ENCODE measurements around the gene CCL20.
"Not testable (repeated sequence)": the region's sequence is repeated elsewhere in the genome, so short reads cannot be mapped to it uniquely, and the experiment has no call there.

Gene CCL20

DNA sequence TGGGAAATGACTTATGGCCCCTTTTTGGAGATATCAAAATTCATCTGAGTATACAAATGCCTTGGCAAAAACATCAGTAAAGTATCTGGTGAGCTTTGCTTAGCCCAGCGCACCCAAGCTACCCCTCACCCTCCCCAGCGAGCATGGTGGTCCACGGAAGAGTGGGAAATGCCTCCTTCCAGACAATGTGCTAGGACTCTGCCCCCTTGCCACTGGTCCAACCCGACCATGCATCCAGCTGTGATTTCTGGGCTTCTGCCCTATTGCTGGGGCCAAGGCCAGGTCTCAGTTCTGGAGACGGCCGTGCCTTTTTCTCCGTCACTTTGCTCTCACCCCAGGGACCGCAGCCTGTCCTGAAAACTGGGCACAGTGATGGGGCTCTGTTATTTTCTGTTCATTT is 31.8 kb upstream of the CCL20 start:
- no peaks in the 10 kb centered on the region for H3K36me3 ChIP-seq (ENCODE audit: control insufficient read depth, insufficient read depth, low read length)
- no peaks in the 10 kb centered on the region for H3K9me3 ChIP-seq (ENCODE audit: control insufficient read depth, low read length)
- H3K27ac ChIP-seq (ENCODE audit: low read depth, low read length, severe bottlenecking) = no peak overlapping the region
- H3K4me3 ChIP-seq (ENCODE audit: extremely low read depth, insufficient read depth, low read length, poor library complexity, severe bottlenecking) = no peak overlapping the region
- WGBS, 2 experiments (ENCODE audit: insufficient coverage in 2 of 2) = 78 to 93% methylated on average over 6 to 8 of the region's 8 CpGs
- no peaks in the 10 kb centered on the region for H3K4me1 ChIP-seq (ENCODE audit: control insufficient read depth, insufficient read depth, low read length, poor library complexity, severe bottlenecking)

DNA sequence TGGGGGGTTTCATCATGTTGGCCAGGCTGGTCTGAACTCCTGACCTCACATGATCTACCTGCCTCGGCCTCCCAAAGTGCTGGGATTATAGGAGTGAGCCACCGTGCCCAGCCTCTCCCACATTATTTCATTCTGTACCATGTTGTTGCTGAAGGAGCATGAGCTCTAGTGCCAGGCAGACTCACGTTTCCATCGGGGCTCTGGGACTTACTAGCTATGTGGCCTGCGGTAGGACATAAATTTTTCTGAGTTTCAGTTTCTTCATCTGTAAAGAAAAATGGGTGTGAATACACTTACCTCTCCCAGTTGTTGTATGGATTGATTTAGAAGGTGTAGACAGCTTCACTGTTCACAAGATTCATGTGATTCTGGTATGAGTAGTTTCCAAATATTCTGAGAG is 30.8 kb upstream of the CCL20 start:
- 100% methylated on average over 1 to 2 of the region's 5 CpGs for WGBS, 2 experiments (ENCODE audit: insufficient coverage in 2 of 2)
- no peaks in the 10 kb centered on the region for H3K4me1 ChIP-seq (ENCODE audit: control insufficient read depth, insufficient read depth, low read length, poor library complexity, severe bottlenecking)
- no peaks in the 10 kb centered on the region for H3K9me3 ChIP-seq (ENCODE audit: control insufficient read depth, low read length)
- H3K27ac ChIP-seq (ENCODE audit: low read depth, low read length, severe bottlenecking) = no peak overlapping the region
- no peaks in the 10 kb centered on the region for H3K36me3 ChIP-seq (ENCODE audit: control insufficient read depth, insufficient read depth, low read length)
- H3K4me3 ChIP-seq (ENCODE audit: extremely low read depth, insufficient read depth, low read length, poor library complexity, severe bottlenecking) = no peak overlapping the region

DNA sequence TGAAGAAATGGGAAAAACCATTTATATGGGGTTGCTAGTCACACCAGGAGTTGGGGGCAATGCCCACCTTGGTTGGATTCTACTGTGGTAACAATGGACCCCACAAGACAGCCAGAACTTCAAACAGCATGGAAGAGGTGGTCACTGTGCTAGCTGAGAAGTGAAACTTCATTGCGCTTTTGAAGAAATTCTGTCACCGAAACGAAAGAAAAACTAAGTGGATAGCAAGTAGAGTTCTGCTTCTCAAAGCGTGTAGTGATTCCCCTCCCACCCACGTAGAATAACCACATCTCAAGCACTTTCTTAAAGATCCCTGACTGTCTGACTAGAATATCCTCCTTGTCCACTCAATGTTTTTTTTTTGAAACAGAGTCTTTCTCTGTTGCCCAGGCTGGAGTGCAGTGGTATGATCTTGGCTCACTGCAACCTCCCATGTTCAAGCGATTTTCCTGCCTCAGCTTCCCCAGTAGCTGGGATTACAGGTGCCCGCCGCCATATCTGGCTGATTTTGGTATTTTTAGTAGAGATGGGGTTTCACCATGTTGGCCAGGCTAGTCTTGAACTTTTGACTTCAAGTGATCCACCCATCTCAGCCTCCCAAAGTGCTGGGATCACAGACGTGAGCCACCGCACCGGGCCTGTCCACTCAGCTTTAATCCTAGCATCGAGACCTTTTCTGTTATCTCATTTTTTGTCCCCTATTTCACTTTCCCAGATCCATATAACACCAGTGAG is 30.1 kb upstream of the CCL20 start:
- Histone ChIP-seq H3K4me3 (ENCODE audit: extremely low read depth, insufficient read depth, low read length, poor library complexity, severe bottlenecking) (no peak overlapping the region), H3K27ac (ENCODE audit: low read depth, low read length, severe bottlenecking) (no peak overlapping the region), H3K36me3 (ENCODE audit: control insufficient read depth, insufficient read depth, low read length) (no peaks in the 10 kb centered on the region), H3K9me3 (ENCODE audit: control insufficient read depth, low read length) (no peaks in the 10 kb centered on the region), H3K4me1 (ENCODE audit: control insufficient read depth, insufficient read depth, low read length, poor library complexity, severe bottlenecking) (no peaks in the 10 kb centered on the region)
- WGBS, 2 experiments (ENCODE audit: insufficient coverage in 2 of 2) = 73 to 74% methylated on average over 5 to 6 of the region's 12 CpGs

DNA sequence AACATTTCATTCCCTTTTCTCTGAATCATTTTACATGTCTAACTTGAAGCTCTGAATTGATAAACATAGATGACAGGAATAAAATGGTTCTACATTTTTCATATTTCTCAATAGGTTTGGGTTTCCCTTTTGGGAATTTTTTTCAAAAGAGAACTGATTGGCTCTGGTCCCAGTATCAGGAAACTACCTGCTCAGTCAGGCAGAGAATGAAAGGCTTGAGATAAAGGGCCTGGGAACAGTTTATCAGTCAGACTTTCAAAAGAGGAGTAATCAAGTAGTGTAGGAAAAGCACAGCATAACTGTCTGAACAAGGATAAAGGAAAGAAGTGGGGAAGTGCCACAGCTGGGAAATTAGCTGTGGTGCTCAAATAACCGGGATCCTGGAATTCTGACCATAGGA is 28.3 kb upstream of the CCL20 start:
- Histone ChIP-seq H3K4me3 (ENCODE audit: extremely low read depth, insufficient read depth, low read length, poor library complexity, severe bottlenecking) (no peak overlapping the region), H3K9me3 (ENCODE audit: control insufficient read depth, low read length) (no peaks in the 10 kb centered on the region), H3K27ac (ENCODE audit: low read depth, low read length, severe bottlenecking) (no peak overlapping the region), H3K4me1 (ENCODE audit: control insufficient read depth, insufficient read depth, low read length, poor library complexity, severe bottlenecking) (no peaks in the 10 kb centered on the region), H3K36me3 (ENCODE audit: control insufficient read depth, insufficient read depth, low read length) (no peaks in the 10 kb centered on the region)
- WGBS, 2 experiments (ENCODE audit: insufficient coverage in 2 of 2) = 78 to 79% methylated on average over 1 of the region's 1 CpG

DNA sequence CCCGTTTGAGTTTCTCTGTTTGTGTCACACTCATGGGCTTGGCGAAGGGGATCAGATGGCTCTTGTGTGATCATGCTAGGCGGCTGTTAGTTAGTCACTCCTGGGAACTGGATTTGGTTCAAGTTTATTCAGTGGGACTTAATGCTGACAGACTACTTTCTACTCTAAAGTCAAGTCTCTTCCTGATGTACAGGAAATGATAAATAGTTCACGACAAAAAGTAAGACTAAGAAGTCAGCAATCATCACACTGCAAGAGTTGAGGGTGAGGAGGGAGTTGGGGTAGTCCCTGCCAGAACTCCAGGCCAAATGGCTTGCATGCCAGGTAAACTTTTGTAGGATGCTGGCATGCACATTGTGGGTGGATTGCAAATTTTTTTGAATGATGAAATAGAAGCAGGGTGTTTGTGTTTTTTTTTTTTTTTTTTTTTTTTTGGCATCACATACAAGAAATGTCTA is 25.1 kb upstream of the CCL20 start:
- Histone ChIP-seq H3K4me3 (ENCODE audit: extremely low read depth, insufficient read depth, low read length, poor library complexity, severe bottlenecking) (no peak overlapping the region), H3K9me3 (ENCODE audit: control insufficient read depth, low read length) (no peaks in the 10 kb centered on the region), H3K36me3 (ENCODE audit: control insufficient read depth, insufficient read depth, low read length) (no peaks in the 10 kb centered on the region), H3K27ac (ENCODE audit: low read depth, low read length, severe bottlenecking) (no peak overlapping the region), H3K4me1 (ENCODE audit: control insufficient read depth, insufficient read depth, low read length, poor library complexity, severe bottlenecking) (no peaks in the 10 kb centered on the region)
- WGBS, 2 experiments (ENCODE audit: insufficient coverage in 2 of 2) = 91 to 100% methylated on average over 1 to 3 of the region's 4 CpGs

DNA sequence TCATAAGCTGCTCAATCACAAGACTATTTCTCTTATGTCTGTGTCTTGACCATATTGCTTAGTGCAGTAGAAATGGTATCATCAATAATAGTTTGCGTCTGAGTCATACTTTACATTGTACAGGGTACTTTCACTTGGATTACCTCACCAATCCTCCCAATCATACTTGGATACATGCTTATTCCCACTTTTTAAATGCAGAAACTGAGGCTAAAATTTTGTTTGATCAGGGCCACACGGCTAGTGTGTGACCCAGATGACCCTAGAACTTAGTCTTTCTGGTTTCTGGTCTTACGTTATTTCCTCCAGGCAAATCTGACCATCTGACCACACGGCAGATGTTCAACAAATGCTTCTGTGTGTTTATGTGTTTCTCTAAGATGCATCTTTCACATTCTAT is 23.8 kb upstream of the CCL20 start:
- H3K9me3 ChIP-seq (ENCODE audit: control insufficient read depth, low read length) = no peaks in the 10 kb centered on the region
- 94 to 100% methylated on average over 2 of the region's 4 CpGs for WGBS, 2 experiments (ENCODE audit: insufficient coverage in 2 of 2)
- H3K27ac ChIP-seq (ENCODE audit: low read depth, low read length, severe bottlenecking) = no peak overlapping the region
- no peaks in the 10 kb centered on the region for H3K4me1 ChIP-seq (ENCODE audit: control insufficient read depth, insufficient read depth, low read length, poor library complexity, severe bottlenecking)
- H3K36me3 ChIP-seq (ENCODE audit: control insufficient read depth, insufficient read depth, low read length) = no peaks in the 10 kb centered on the region
- H3K4me3 ChIP-seq (ENCODE audit: extremely low read depth, insufficient read depth, low read length, poor library complexity, severe bottlenecking) = no peak overlapping the region

DNA sequence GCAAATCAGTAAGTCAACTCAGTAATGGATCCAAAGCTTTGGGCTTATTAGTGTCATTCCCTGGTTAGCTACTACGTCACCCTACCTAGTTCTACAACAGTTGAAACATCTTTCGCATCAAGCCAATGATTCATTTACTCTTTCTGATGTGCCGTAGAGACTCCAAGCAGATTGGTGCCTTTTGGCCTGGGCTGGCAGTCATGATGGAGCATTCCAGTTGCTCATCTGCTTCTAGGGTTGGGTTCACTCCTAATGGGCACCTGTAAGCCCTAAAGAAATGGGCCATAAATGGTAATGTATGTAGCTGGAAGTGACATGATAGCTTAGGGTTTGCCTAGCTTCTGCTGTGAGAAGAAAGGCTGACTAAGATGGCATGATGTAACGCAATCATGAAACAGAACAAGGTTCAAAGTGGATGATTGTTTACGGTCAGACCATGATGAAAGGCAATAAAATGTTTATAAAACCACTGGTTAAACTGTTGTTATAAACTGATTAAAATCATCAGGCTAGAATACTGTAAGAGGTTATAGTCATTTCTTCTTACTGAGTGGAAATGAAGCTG is 20.4 kb upstream of the CCL20 start:
- H3K27ac ChIP-seq (ENCODE audit: low read depth, low read length, severe bottlenecking) = no peak overlapping the region
- 91 to 98% methylated on average over 4 to 5 of the region's 5 CpGs for WGBS, 2 experiments (ENCODE audit: insufficient coverage in 2 of 2)
- H3K9me3 ChIP-seq (ENCODE audit: control insufficient read depth, low read length) = no peaks in the 10 kb centered on the region

DNA sequence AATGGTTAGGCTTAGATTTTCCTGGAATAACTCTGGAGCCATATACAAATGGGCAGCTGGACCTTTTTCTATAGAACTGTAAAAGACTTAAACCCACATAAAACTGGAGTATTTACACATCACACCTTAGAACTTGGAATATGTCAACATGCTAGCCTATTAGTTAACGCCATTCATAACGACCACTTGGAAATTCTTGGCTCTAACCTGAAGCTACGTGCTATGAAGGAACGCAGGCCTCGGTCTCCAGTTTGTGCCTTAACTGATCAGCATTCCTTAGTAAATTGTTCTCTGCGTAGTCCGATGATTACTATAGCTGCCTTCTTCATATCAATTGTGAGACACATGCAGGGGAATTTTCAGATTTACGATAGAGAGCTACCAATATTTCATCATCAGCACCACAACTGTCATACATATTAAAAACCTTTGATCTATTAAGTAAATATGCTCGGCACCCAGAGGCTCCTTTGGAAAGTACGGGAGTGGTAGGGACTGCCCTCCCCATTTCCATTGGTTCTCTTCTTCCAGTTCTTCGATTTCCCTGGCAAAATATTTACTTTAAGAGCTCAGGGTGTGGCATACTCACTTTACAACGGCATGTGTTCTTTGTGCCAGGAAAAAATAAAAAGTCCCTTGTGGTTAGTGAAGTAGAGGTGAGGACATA is 17.5 kb upstream of the CCL20 start:
- no peak overlapping the region for H3K27ac ChIP-seq (ENCODE audit: low read depth, low read length, severe bottlenecking)
- H3K4me1 ChIP-seq (ENCODE audit: control insufficient read depth, insufficient read depth, low read length, poor library complexity, severe bottlenecking) = no peaks in the 10 kb centered on the region
- no peaks in the 10 kb centered on the region for H3K36me3 ChIP-seq (ENCODE audit: control insufficient read depth, insufficient read depth, low read length)
- H3K9me3 ChIP-seq (ENCODE audit: control insufficient read depth, low read length) = no peaks in the 10 kb centered on the region
- WGBS, 2 experiments (ENCODE audit: insufficient coverage in 2 of 2) = 93 to 94% methylated on average over 7 of the region's 12 CpGs
- H3K4me3 ChIP-seq (ENCODE audit: extremely low read depth, insufficient read depth, low read length, poor library complexity, severe bottlenecking) = no peak overlapping the region

More for the DNA sequence above, 20.4 kb upstream of the CCL20 start:
- no peaks in the 10 kb centered on the region for H3K4me1 ChIP-seq (ENCODE audit: control insufficient read depth, insufficient read depth, low read length, poor library complexity, severe bottlenecking)
- H3K4me3 ChIP-seq (ENCODE audit: extremely low read depth, insufficient read depth, low read length, poor library complexity, severe bottlenecking) = no peak overlapping the region
- no peaks in the 10 kb centered on the region for H3K36me3 ChIP-seq (ENCODE audit: control insufficient read depth, insufficient read depth, low read length)

DNA sequence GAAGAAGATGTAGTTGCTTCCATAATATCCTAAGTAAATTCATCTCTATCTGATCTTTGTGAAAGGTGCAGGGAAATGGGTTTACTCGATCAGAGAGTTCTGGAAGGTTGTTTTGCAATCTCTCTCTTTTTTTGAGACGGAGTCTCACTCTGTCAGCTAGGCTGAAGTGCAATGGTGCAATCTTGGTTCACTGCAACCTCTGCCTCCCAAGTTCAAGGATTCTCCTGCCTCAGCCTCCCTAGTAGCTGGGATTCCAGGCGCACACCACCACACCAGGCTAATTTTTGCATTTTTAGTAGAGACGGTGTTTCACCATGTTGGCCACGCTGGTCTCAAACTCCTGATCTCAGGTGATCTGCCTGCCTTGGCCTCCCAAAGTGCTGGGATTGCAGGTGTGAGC is 16.9 kb upstream of the CCL20 start:
- not testable (repeated sequence) for H3K4me1 ChIP-seq (ENCODE audit: control insufficient read depth, insufficient read depth, low read length, poor library complexity, severe bottlenecking); H3K9me3 ChIP-seq (ENCODE audit: control insufficient read depth, low read length); H3K36me3 ChIP-seq (ENCODE audit: control insufficient read depth, insufficient read depth, low read length); H3K4me3 ChIP-seq (ENCODE audit: extremely low read depth, insufficient read depth, low read length, poor library complexity, severe bottlenecking); H3K27ac ChIP-seq (ENCODE audit: low read depth, low read length, severe bottlenecking)
- 83 to 98% methylated on average over 3 to 5 of the region's 5 CpGs for WGBS, 2 experiments (ENCODE audit: insufficient coverage in 2 of 2)

DNA sequence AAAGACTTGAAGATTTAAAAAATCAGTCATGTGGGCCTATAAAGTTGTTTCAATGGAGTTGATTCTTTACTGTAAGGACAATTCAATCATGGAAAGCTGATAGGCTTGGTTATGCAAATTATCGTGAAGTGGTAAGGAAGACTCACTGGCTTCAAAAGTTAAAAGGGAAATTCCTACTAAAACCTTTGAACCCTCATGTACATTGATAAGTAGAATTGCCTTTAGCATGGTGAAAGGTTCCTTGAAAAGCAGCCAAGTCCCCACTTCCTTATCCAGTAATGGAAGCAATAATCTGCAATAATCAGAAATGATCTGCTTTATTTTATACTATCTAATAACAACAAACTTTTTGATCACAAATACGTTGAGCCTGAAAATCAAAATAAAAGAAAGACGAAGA is 14.4 kb upstream of the CCL20 start:
- Histone ChIP-seq H3K27ac (ENCODE audit: low read depth, low read length, severe bottlenecking) (no peak overlapping the region), H3K4me3 (ENCODE audit: extremely low read depth, insufficient read depth, low read length, poor library complexity, severe bottlenecking) (no peak overlapping the region)
- 100% methylated on average over 1 to 2 of the region's 3 CpGs for WGBS, 2 experiments (ENCODE audit: insufficient coverage in 2 of 2)

DNA sequence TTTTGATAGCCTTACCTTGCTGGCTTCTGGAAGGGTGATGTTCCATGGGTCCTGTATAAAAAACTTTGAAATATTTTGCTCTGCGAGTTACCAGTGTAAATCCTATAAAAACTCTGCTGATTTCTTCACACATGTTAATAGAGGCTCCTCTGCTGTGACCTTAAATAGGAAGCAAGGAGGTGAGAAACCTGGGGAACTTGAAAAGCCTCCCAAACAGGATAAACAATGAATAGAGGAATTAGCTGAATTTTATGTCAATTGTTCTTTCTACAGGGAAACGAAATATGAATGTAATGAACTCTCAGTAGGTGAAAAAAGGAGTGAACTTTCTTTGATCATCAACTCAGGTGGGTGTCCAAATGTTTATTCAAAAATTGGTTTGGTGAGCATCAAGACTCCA is 10.8 kb upstream of the CCL20 start:
- 60 to 100% methylated on average over 1 of the region's 2 CpGs for whole genome bisulfite sequencing, 2 experiments (ENCODE audit: insufficient coverage in 2 of 2)
- Histone ChIP-seq H3K9me3 (ENCODE audit: control insufficient read depth, low read length) (no peaks in the 10 kb centered on the region), H3K27ac (ENCODE audit: low read depth, low read length, severe bottlenecking) (no peak overlapping the region), H3K4me1 (ENCODE audit: control insufficient read depth, insufficient read depth, low read length, poor library complexity, severe bottlenecking) (no peaks in the 10 kb centered on the region), H3K36me3 (ENCODE audit: control insufficient read depth, insufficient read depth, low read length) (no peaks in the 10 kb centered on the region), H3K4me3 (ENCODE audit: extremely low read depth, insufficient read depth, low read length, poor library complexity, severe bottlenecking) (no peak overlapping the region)

More for the DNA sequence above, 14.4 kb upstream of the CCL20 start:
- H3K4me1 ChIP-seq (ENCODE audit: control insufficient read depth, insufficient read depth, low read length, poor library complexity, severe bottlenecking) = no peaks in the 10 kb centered on the region
- H3K36me3 ChIP-seq (ENCODE audit: control insufficient read depth, insufficient read depth, low read length) = no peaks in the 10 kb centered on the region
- no peaks in the 10 kb centered on the region for H3K9me3 ChIP-seq (ENCODE audit: control insufficient read depth, low read length)

Data from mesodermal cell (in vitro differentiated cells).